ENCODE results near the gene COL4A2.

Gene COL4A2

DNA sequence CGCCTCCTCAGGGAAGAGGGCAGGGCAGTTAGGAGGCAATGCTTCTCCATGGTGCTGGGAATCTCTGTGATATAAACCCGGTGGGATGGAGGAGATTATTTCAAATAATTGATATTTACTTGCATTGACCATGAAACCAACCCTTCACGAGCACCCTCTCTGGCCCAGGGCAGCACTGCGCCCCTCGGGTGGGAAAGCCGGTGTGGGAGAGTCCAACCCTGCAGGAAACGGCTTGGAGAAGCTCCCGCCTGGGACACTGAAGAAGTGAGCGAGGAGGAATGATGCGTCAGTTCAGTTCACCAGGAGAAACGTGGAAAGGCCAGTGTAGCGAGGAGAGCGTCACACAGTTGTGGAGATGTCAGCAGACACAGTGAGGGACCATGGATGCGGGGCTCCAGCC lies 99.9 kb downstream of the COL4A2 start:
- TF ChIP-seq, protein P1, sequence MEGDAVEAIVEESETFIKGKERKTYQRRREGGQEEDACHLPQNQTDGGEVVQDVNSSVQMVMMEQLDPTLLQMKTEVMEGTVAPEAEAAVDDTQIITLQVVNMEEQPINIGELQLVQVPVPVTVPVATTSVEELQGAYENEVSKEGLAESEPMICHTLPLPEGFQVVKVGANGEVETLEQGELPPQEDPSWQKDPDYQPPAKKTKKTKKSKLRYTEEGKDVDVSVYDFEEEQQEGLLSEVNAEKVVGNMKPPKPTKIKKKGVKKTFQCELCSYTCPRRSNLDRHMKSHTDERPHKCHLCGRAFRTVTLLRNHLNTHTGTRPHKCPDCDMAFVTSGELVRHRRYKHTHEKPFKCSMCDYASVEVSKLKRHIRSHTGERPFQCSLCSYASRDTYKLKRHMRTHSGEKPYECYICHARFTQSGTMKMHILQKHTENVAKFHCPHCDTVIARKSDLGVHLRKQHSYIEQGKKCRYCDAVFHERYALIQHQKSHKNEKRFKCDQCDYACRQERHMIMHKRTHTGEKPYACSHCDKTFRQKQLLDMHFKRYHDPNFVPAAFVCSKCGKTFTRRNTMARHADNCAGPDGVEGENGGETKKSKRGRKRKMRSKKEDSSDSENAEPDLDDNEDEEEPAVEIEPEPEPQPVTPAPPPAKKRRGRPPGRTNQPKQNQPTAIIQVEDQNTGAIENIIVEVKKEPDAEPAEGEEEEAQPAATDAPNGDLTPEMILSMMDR (IDR thresholded peaks at IDR 0.05; ENCODE audit: low read depth, low read length, missing control alignments), result no peak
- DNase-seq (ENCODE audit: extremely low read depth, low read depth), result no peak
- no peak overlapping the region for H3K4me3 ChIP-seq (replicated peaks; ENCODE audit: low read depth, low read length)

DNA sequence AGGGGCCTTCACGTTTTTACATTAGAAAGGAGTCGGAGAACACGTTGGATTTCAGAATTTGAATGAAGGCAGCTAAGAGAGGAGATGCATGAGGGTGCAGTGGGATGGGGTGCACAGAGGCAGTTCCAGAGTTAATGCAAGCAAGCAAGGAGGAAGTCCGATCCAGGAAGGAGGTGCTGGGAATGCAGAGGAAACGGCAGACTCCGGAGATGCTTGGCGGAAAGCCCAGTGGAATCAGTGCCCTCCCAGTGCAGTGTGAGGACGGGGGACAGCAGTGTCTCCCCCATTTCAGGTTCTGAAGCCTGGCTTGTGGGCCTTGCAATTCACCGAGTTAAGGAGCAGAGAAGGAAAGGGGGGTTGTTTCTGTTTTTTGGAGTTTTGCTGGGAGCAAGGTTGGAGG lies 100.4 kb downstream of the COL4A2 start:
- no peak overlapping the region for H3K4me3 ChIP-seq (replicated peaks; ENCODE audit: low read depth, low read length)
- no peak for DNase-seq (ENCODE audit: extremely low read depth, low read depth)
- TF ChIP-seq, protein P1 (IDR thresholded peaks at IDR 0.05; ENCODE audit: low read depth, low read length, missing control alignments), result no peak

DNA sequence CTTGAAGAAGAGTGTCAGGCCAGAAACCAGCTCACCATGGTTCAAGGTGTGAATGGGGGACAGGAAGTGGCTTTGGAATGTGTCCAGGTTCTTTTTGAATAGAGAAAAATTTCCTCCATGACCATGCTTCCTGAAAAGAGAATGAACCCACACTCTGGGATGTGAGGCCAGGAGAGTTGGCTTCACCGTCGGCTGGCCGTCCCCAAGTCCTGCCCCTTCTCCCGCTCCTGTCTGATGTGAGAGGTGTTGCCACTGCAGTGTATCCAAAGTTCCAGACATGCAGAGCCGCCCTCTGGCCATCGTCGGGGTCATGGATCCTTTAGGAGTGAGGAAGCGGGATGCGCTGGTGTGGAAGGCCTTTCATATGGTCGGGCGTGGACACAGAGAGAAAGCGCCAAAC lies 101.2 kb downstream of the COL4A2 start:
- TF ChIP-seq, protein P1 (IDR thresholded peaks at IDR 0.05; ENCODE audit: low read depth, low read length, missing control alignments), result no peak
- no peak overlapping the region for H3K4me3 ChIP-seq (replicated peaks; ENCODE audit: low read depth, low read length)
- no peak for DNase-seq (ENCODE audit: extremely low read depth, low read depth)

DNA sequence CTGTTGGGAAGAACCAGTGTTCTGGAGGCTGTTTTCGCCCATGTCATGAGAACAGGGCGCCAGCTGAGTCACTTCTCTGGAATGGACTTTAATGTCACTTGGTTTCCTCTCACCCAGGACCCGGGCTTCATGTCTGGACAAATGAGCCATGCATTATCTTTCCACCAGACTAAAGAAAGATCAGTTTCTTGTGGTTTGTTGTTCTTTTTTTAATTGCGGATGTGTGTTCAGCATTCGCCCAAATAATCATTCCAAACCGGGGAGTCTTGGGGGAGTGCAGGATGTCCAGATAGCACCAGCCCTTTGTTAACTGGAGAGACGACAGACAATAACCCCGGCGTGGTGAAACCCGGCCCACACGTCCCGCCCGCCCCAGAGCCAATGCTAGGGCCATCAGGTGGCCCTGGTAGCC lies 102.5 kb downstream of the COL4A2 start:
- no peak overlapping the region for H3K4me3 ChIP-seq (replicated peaks; ENCODE audit: low read depth, low read length)
- DNase-seq (ENCODE audit: extremely low read depth, low read depth), result no peak
- TF ChIP-seq, protein P1 (IDR thresholded peaks at IDR 0.05; ENCODE audit: low read depth, low read length, missing control alignments), result no peak

DNA sequence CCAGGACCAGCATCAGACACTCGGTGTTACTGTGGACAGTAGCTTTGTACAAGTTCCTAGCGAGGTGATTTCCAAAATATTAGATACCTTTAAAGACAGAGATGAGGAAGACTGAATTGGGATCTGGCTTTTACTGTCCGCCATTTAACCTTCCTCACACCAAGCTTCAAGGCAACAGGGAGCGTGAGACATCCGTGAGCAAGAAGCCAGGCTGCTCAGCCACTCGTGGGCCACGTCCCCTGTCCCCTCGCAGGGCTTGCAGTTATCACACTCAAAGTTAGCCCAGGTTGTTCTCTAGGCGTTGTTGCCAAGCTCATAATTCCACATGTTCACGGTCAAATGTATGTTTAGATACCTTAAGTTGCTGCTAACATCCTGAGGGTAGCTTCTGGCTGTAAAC lies 102.9 kb downstream of the COL4A2 start:
- DNase-seq (ENCODE audit: extremely low read depth, low read depth), result no peak
- no peak overlapping the region for H3K4me3 ChIP-seq (replicated peaks; ENCODE audit: low read depth, low read length)
- TF ChIP-seq, protein P1 (IDR thresholded peaks at IDR 0.05; ENCODE audit: low read depth, low read length, missing control alignments), result no peak

DNA sequence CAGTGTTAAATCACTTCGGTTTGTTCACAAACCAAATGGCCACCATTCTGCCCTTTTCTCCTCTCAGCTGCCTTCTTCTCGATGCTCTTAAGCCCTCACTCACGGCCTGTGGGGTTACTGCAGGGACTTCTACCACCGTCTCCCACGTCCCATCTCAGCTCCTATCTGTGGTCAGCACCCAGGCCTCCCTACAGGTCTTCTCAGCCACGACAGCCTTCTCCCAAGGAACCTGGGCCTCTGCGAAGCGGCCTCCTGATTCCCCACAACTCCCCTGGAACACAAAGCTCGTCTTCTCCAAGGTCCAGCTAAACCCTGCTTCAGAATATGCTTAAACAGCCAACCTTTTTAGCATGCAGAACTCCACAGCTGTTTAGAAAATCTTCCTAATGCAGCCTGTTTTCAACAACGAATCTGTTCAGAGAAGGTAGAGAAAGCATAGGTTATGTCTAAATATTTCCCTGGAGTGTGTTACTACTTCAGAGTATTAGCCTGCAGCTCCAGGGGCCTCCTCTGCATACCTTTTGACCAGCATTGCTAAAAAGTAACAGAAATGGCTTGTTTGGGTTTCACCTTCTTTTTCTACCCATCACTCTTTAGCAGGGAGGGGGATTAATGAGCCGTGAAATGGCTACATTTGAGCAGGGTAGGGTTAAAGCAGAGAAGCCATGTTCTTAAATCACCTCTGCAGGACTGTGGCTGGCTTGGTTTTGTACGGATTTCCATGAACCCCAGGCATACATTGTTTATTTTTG lies 104.0 kb downstream of the COL4A2 start:
- no peak for DNase-seq (ENCODE audit: extremely low read depth, low read depth)
- TF ChIP-seq, protein P1 (IDR thresholded peaks at IDR 0.05; ENCODE audit: low read depth, low read length, missing control alignments), result no peak
- H3K4me3 ChIP-seq (replicated peaks; ENCODE audit: low read depth, low read length), result no peak overlapping the region

DNA sequence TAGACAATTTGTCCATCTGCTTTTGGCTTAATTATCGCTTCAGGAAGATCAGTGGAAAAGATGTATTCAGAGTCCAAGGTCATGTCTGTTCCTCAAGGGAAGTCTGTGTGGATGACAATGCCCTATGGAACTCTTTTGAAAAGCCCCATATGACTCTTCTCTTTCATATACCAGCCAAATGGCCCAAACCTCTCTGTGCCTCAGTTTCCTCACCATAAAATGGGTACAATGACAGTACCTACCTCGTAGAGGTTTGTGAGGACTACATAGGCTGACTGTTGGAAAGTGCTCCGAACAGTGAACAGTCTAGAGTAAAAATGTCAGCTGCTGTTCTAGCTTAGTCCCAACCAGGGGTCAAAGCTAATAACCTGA lies 104.6 kb downstream of the COL4A2 start:
- DNase-seq (ENCODE audit: extremely low read depth, low read depth), result no peak
- TF ChIP-seq, protein P1 (IDR thresholded peaks at IDR 0.05; ENCODE audit: low read depth, low read length, missing control alignments), result no peak
- no peak overlapping the region for H3K4me3 ChIP-seq (replicated peaks; ENCODE audit: low read depth, low read length)
